LNCaP clone FGC (cell line): ENCODE results near the gene CTRB2.

Source experiments
- DNase-seq: peaks from one replicate; pipeline ENCODE4 v3.0.0-alpha.2; 2011; ENCODE audit warnings: low read depth
- H3K4me3 ChIP-seq: 2 replicates; pipeline ENCODE4 v1.5.1; 2011; ENCODE audit warnings: mild to moderate bottlenecking, low read depth, low read length, control low read depth
- CTCF ChIP-seq: IDR thresholded peaks from 2 replicates; pipeline ENCODE4 v1.5.1; 2012; ENCODE audit warnings: mild to moderate bottlenecking; ENCODE audit not compliant: control insufficient read depth, insufficient read depth; ENCODE audit errors: extremely low read depth

CTRB2 gene

GRCh38 chr16:75181630-75182029 is 25.3 kb downstream of the CTRB2 start:
- TF ChIP-seq CTCF, result no peak
- no peak overlapping the region for H3K4me3 ChIP-seq
- DNase-seq, result no peak

- no peak overlapping the region for H3K4me3 ChIP-seq
- TF ChIP-seq CTCF, result no peak
- no peak for DNase-seq
These were observed 27.8 kb downstream of the CTRB2 start for GRCh38 chr16:75179208-75179607.

GRCh38 chr16:75176926-75177325 is 30.0 kb downstream of the CTRB2 start:
- DNase-seq, result no peak
- TF ChIP-seq CTCF, result no peak
- no peak overlapping the region for H3K4me3 ChIP-seq

- no peak for DNase-seq
- no peak for TF ChIP-seq CTCF
These were observed 31.9 kb downstream of the CTRB2 start for GRCh38 chr16:75175074-75175473.

GRCh38 chr16:75172578-75172977 is 34.4 kb downstream of the CTRB2 start:
- no peak overlapping the region for H3K4me3 ChIP-seq
- no peak for DNase-seq
- no peak for TF ChIP-seq CTCF

More at GRCh38 chr16:75175074-75175473, 31.9 kb downstream of the CTRB2 start:
- no peak overlapping the region for H3K4me3 ChIP-seq

GRCh38 chr16:75169899-75170405 is 37.0 kb downstream of the CTRB2 start:
- no peak for TF ChIP-seq CTCF
- no peak for DNase-seq
- no peak overlapping the region for H3K4me3 ChIP-seq

- DNase-seq, result no peak
- TF ChIP-seq CTCF, result no peak
- no peak overlapping the region for H3K4me3 ChIP-seq
These were observed 46.6 kb downstream of the CTRB2 start for GRCh38 chr16:75160386-75160785.
